Hepatocyte (in vitro differentiated cells): ENCODE measurements around the gene TANC1. TPM values are rescaled to one million over a fixed set of nuclear protein-coding genes. Genes with fewer than 3 reads are reported as not detected.

ENCODE experiments used
- DNase-seq: peaks from one replicate; pipeline ENCODE4 v3.0.0-alpha.2; 2016; ENCODE audit warnings: low spot score
- H2AFZ ChIP-seq: fragments of 200-600 bp; sonication (generic); 2 replicates; pipeline ENCODE4 v1.6.0; 2016; ENCODE audit warnings: antibody characterized with exemption, mild to moderate bottlenecking
- H3K27ac ChIP-seq: fragments of 200-600 bp; sonication (generic); 2 replicates; pipeline ENCODE4 v1.5.1; 2016; ENCODE audit warnings: mild to moderate bottlenecking
- H3K27me3 ChIP-seq: fragments of 200-600 bp; sonication (generic); 2 replicates; pipeline ENCODE4 v1.6.1; 2016
- H3K36me3 ChIP-seq: fragments of 200-600 bp; sonication (generic); replicated peaks from 2 replicates; pipeline ENCODE4 v1.5.1; 2016; ENCODE audit warnings: low read depth; ENCODE audit not compliant: insufficient read depth
- H3K4me1 ChIP-seq: fragments of 200-600 bp; sonication (generic); 2 replicates; pipeline ENCODE4 v1.5.1; 2016; ENCODE audit warnings: mild to moderate bottlenecking, moderate library complexity; ENCODE audit not compliant: insufficient read depth
- H3K4me2 ChIP-seq: fragments of 200-600 bp; sonication (generic); 2 replicates; pipeline ENCODE4 v1.6.0; 2016
- H3K4me3 ChIP-seq: fragments of 200-600 bp; sonication (generic); 2 replicates; pipeline ENCODE4 v1.5.1; 2016; ENCODE audit warnings: mild to moderate bottlenecking
- H3K79me2 ChIP-seq: fragments of 200-600 bp; sonication (generic); 2 replicates; pipeline ENCODE4 v1.6.0; 2017; ENCODE audit warnings: mild to moderate bottlenecking
- H3K9me2 ChIP-seq: fragments of 200-600 bp; sonication (generic); replicated peaks from 2 replicates; pipeline ENCODE4 v1.6.0; 2017; ENCODE audit warnings: mild to moderate bottlenecking; ENCODE audit not compliant: insufficient read depth
- H3K9me3 ChIP-seq: fragments of 200-600 bp; sonication (generic); 2 replicates; pipeline ENCODE4 v1.5.1; 2016; ENCODE audit warnings: low read depth, mild to moderate bottlenecking
- H4K20me1 ChIP-seq: fragments of 200-600 bp; sonication (generic); 2 replicates; pipeline ENCODE4 v1.6.0; 2016; ENCODE audit warnings: mild to moderate bottlenecking; ENCODE audit not compliant: insufficient read depth, poor library complexity, severe bottlenecking
- EZH2 ChIP-seq: fragments of 200-600 bp; sonication (generic); IDR thresholded peaks from 2 replicates; pipeline ENCODE4 v1.6.1; 2016; ENCODE audit warnings: antibody characterized with exemption, mild to moderate bottlenecking, borderline replicate concordance
- EZH2phosphoT487 ChIP-seq: fragments of 200-600 bp; sonication (generic); IDR thresholded peaks from one replicate; pipeline ENCODE4 v1.6.1; 2018; ENCODE audit warnings: antibody characterized with exemption, mild to moderate bottlenecking, low read depth, moderate library complexity; ENCODE audit not compliant: unreplicated experiment, severe bottlenecking
- WGBS: methylation state at CpG from one replicate; pipeline ENCODE4 v1.1.6; 2016; ENCODE audit warnings: low lambda C conversion rate; ENCODE audit errors: missing lambda C conversion rate; 5-methylcytosine and 5-hydroxymethylcytosine counted together
- polyA plus RNA-seq: library from polyadenylated mRNA; unstranded; fragments of >200 nt; fragmentation: Nextera tagmentation; extraction: Ambion mirVana; gene quantifications from 2 replicates; pipeline ENCODE4 v1.2.1, GENCODE V29; 2016
- total RNA-seq: library from RNA; depleted of rRNA; stranded (reverse); fragments of >200 nt; gene quantifications from 2 replicates; pipeline ENCODE4 v1.2.3, GENCODE V29; 2014
- TF ChIP-seq, protein P1 (sequence below): fragments of 200-600 bp; sonication (generic); IDR thresholded peaks from 2 replicates; pipeline ENCODE4 v1.5.1; 2016; ENCODE audit warnings: antibody characterized with exemption, mild to moderate bottlenecking; ENCODE audit not compliant: poor library complexity

The TANC1 gene
- total and polyA plus RNA-seq, 2 experiments from 2014 or later, result 8.3 to 18.5 TPM

- no peaks in the 10 kb centered on the region for H3K9me3 ChIP-seq
- WGBS, result 95% methylated on average over 10 of the region's 10 CpGs
- no peaks in the 10 kb centered on the region for H3K4me1 ChIP-seq
- no peak overlapping the region for H2AFZ ChIP-seq
- TF ChIP-seq EZH2 (no peak), EZH2phosphoT487 (no peak)
- TF ChIP-seq, protein P1, sequence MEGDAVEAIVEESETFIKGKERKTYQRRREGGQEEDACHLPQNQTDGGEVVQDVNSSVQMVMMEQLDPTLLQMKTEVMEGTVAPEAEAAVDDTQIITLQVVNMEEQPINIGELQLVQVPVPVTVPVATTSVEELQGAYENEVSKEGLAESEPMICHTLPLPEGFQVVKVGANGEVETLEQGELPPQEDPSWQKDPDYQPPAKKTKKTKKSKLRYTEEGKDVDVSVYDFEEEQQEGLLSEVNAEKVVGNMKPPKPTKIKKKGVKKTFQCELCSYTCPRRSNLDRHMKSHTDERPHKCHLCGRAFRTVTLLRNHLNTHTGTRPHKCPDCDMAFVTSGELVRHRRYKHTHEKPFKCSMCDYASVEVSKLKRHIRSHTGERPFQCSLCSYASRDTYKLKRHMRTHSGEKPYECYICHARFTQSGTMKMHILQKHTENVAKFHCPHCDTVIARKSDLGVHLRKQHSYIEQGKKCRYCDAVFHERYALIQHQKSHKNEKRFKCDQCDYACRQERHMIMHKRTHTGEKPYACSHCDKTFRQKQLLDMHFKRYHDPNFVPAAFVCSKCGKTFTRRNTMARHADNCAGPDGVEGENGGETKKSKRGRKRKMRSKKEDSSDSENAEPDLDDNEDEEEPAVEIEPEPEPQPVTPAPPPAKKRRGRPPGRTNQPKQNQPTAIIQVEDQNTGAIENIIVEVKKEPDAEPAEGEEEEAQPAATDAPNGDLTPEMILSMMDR, result no peak
- H3K27ac ChIP-seq, result no peak overlapping the region
- H3K4me2 ChIP-seq, result no peak overlapping the region
- no peaks in the 10 kb centered on the region for H4K20me1 ChIP-seq
- H3K36me3 ChIP-seq, result no peaks in the 10 kb centered on the region
- no peak for DNase-seq
- H3K27me3 ChIP-seq, result no peaks in the 10 kb centered on the region
- H3K79me2 ChIP-seq, result no peaks in the 10 kb centered on the region
- no peak overlapping the region for H3K4me3 ChIP-seq
- no peaks in the 10 kb centered on the region for H3K9me2 ChIP-seq
These were observed 225.8 kb downstream of the TANC1 start for GRCh38 chr2:159194241-159194640.

DNA sequence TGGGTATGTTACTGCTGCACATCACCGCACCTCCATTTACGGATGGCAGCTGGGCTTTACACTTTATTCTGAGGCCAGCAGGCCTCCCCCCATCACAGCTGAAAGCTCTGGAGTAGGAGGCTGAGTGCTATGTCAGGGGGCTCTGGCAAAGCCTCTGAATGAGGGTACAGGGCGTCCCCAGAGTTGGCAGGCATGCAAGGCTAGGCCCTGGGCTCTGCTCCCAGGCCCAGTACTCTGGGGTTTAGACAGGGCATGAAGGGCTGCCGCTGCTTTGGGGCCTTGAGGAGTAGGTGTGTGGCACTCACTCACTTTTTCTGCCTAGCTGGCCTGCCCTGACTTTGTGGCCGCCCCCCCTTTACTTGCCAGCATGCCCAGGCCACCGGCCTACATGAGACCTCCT lies 227.3 kb downstream of the TANC1 start:
- H3K79me2 ChIP-seq, result no peaks in the 10 kb centered on the region
- no peak overlapping the region for H3K27ac ChIP-seq
- 92% methylated on average over 6 of the region's 6 CpGs for WGBS
- H3K4me2 ChIP-seq, result no peak overlapping the region
- no peak overlapping the region for H2AFZ ChIP-seq
- TF ChIP-seq EZH2 (no peak), EZH2phosphoT487 (no peak)
- TF ChIP-seq, protein P1, result no peak
- DNase-seq, result no peak
- no peaks in the 10 kb centered on the region for H3K4me1 ChIP-seq
- no peak overlapping the region for H3K4me3 ChIP-seq
- H3K9me2 ChIP-seq, result no peaks in the 10 kb centered on the region
- no peaks in the 10 kb centered on the region for H3K9me3 ChIP-seq
- H4K20me1 ChIP-seq, result no peaks in the 10 kb centered on the region
- no peaks in the 10 kb centered on the region for H3K27me3 ChIP-seq
- H3K36me3 ChIP-seq, result no peaks in the 10 kb centered on the region

- no peaks in the 10 kb centered on the region for H3K4me1 ChIP-seq
- TF ChIP-seq, protein P1, result no peak
- TF ChIP-seq EZH2, result no peak
- TF ChIP-seq EZH2phosphoT487, result no peak
- no peak overlapping the region for H2AFZ ChIP-seq
- no peak overlapping the region for H3K27ac ChIP-seq
- no peak overlapping the region for H3K4me3 ChIP-seq
- H4K20me1 ChIP-seq, result no peaks in the 10 kb centered on the region
- H3K4me2 ChIP-seq, result no peak overlapping the region
- no peaks in the 10 kb centered on the region for H3K9me2 ChIP-seq
- WGBS, result 98% methylated on average over 14 of the region's 14 CpGs
- DNase-seq, result no peak
- no peaks in the 10 kb centered on the region for H3K27me3 ChIP-seq
- H3K79me2 ChIP-seq, result no peaks in the 10 kb centered on the region
- no peaks in the 10 kb centered on the region for H3K36me3 ChIP-seq
- H3K9me3 ChIP-seq, result no peaks in the 10 kb centered on the region
These were observed 228.0 kb downstream of the TANC1 start for GRCh38 chr2:159196393-159196925.

- Histone ChIP-seq H3K4me3 (no peak overlapping the region), H3K4me1 (no peaks in the 10 kb centered on the region), H3K27ac (no peak overlapping the region), H3K9me2 (no peaks in the 10 kb centered on the region), H3K4me2 (no peak overlapping the region), H3K9me3 (no peaks in the 10 kb centered on the region), H2AFZ (no peak overlapping the region), H3K79me2 (no peaks in the 10 kb centered on the region), H3K27me3 (no peaks in the 10 kb centered on the region), H3K36me3 (no peaks in the 10 kb centered on the region), H4K20me1 (no peaks in the 10 kb centered on the region)
- TF ChIP-seq EZH2 (no peak), EZH2phosphoT487 (no peak)
- TF ChIP-seq, protein P1, result no peak
- WGBS, result 95% methylated on average over 9 of the region's 9 CpGs
- no peak for DNase-seq
These were observed 230.8 kb downstream of the TANC1 start for GRCh38 chr2:159199236-159199635.
